A549 (cell line): ENCODE measurements around the gene MOB3A. TPM values are rescaled to one million over a fixed set of nuclear protein-coding genes. Genes with fewer than 3 reads are reported as not detected.
A peak's percentile ranks its signal among the peaks of the same experiment; 100 is the strongest.

Source experiments
- ATAC-seq, 2 experiments: fragments of 200-7000 bp in 1 of 2; fragments of >200 bp in 1 of 2; cut with Nextera tagmentation in 1 of 2; cut with Tn5 transposase in 1 of 2; 3 replicates each; pipeline versions ENCODE4 v1.8.0 to v1.9.1; 2018 to 2020; ENCODE audit warnings: mild to moderate bottlenecking in 1 of 2, moderate library complexity in 1 of 2
- CTCF ChIA-PET: fragments of 300-600 bp; sonication (Branson Sonifier 250); formaldehyde crosslinking; extraction: SDS; loops from one replicate; lab custom pipeline; 2021; ENCODE audit warnings: antibody characterized with exemption, inconsistent platforms; lab: Yijun Ruan, JAX
- POLR2A ChIA-PET: fragments of 350-600 bp; formaldehyde crosslinking; extraction: SDS; loops from one replicate; lab custom pipeline; 2021; ENCODE audit warnings: antibody characterized with exemption, inconsistent platforms; lab: Yijun Ruan, JAX
- DNase-seq, 2 experiments: peaks; one replicate each; pipeline versions ENCODE4 v3.0.0 to v3.0.0-alpha.2; 2011 to 2016; ENCODE audit warnings: low read depth in 1 of 2, low spot score in 1 of 2
- FAIRE-seq: peaks from 2 replicates; lab custom pipeline; 2011; peaks lifted over from hg19 to GRCh38; lab: Jason Lieb, UNC
- H3K27ac ChIP-seq, 2 experiments: fragments of >200 bp; sonication (Bioruptor Twin); formaldehyde crosslinking; 3 replicates each; pipeline ENCODE4 v1.5.1; 2016 to 2017
- H3K4me1 ChIP-seq: fragments of >200 bp; sonication (Bioruptor Twin); formaldehyde crosslinking; 3 replicates; pipeline ENCODE4 v1.6.1; 2016
- H3K4me2 ChIP-seq: fragments of >200 bp; sonication (Bioruptor Twin); formaldehyde crosslinking; 3 replicates; pipeline ENCODE4 v1.6.1; 2016
- H3K4me3 ChIP-seq: fragments of >200 bp; sonication (Bioruptor Twin); formaldehyde crosslinking; 3 replicates; pipeline ENCODE4 v1.5.1; 2016
- H3K9me3 ChIP-seq: fragments of >200 bp; sonication (Bioruptor Twin); formaldehyde crosslinking; 3 replicates; pipeline ENCODE4 v1.6.1; 2016
- CHD2 ChIP-seq: fragments of 150-350 bp; IDR thresholded peaks from 2 replicates; pipeline ENCODE4 v1.6.1; 2014; ENCODE audit warnings: low read length; ENCODE audit not compliant: partially characterized antibody
- ELK1 ChIP-seq: fragments of 150-350 bp; IDR thresholded peaks from 2 replicates; pipeline ENCODE4 v1.6.1; 2014; ENCODE audit warnings: low read depth, mild to moderate bottlenecking, low read length
- FOXS1 ChIP-seq: fragments of 250-450 bp; sonication (Bioruptor Pico); IDR thresholded peaks from 2 replicates; pipeline ENCODE4 v1.5.0; 2020; ENCODE audit warnings: mild to moderate bottlenecking, moderate library complexity
- GATA3 ChIP-seq: IDR thresholded peaks from 2 replicates; pipeline ENCODE4 v1.6.1; 2012; ENCODE audit warnings: borderline replicate concordance
- HOXB13 ChIP-seq: fragments of 250-450 bp; sonication (Bioruptor Pico); IDR thresholded peaks from 2 replicates; pipeline ENCODE4 v1.5.0; 2020; ENCODE audit warnings: low read depth, mild to moderate bottlenecking, moderate library complexity
- HOXB5 ChIP-seq: fragments of 250-450 bp; sonication (Bioruptor Pico); IDR thresholded peaks from 2 replicates; pipeline ENCODE4 v1.5.0; 2020; ENCODE audit warnings: mild to moderate bottlenecking, moderate library complexity
- JUNB ChIP-seq: fragments of >200 bp; sonication (Bioruptor Twin); formaldehyde crosslinking; IDR thresholded peaks from 2 replicates; pipeline ENCODE4 v1.6.1; 2016
- MAFK ChIP-seq: fragments of 450-650 bp; IDR thresholded peaks from 2 replicates; pipeline ENCODE4 v1.6.1; 2014; ENCODE audit not compliant: partially characterized antibody
- MYC ChIP-seq: IDR thresholded peaks from 2 replicates; pipeline ENCODE4 v1.6.1; 2012; ENCODE audit warnings: mild to moderate bottlenecking, inconsistent platforms, low read length, improper control_type of control experiment, borderline replicate concordance
- NFE2L2 ChIP-seq: fragments of 150-350 bp; conservative IDR thresholded peaks from 2 replicates; pipeline ENCODE4 v1.6.1; 2014; ENCODE audit warnings: low read length
- PBX3 ChIP-seq: IDR thresholded peaks from 2 replicates; pipeline ENCODE4 v1.6.1; 2012
- POLR2A ChIP-seq: IDR thresholded peaks from 2 replicates; pipeline ENCODE4 v1.6.1; 2012; ENCODE audit warnings: mild to moderate bottlenecking, low read length
- POLR2AphosphoS2 ChIP-seq: conservative IDR thresholded peaks from 2 replicates; pipeline ENCODE4 v1.6.1; 2012; ENCODE audit warnings: low read length, improper control_type of control experiment, inconsistent platforms
- RCOR1 ChIP-seq: fragments of 150-350 bp; IDR thresholded peaks from 2 replicates; pipeline ENCODE4 v1.6.1; 2014; ENCODE audit warnings: antibody characterized with exemption, low read length, low read depth
- RNF2 ChIP-seq: fragments of 200-600 bp; sonication (generic); IDR thresholded peaks from 2 replicates; pipeline ENCODE4 v1.6.1; 2016; ENCODE audit warnings: low read depth, mild to moderate bottlenecking, antibody characterized with exemption, moderate library complexity, borderline replicate concordance
- ZC3H11A ChIP-seq: fragments of 450-650 bp; IDR thresholded peaks from 2 replicates; pipeline ENCODE4 v1.6.1; 2014; ENCODE audit warnings: antibody characterized with exemption, mild to moderate bottlenecking
- ZFP36 ChIP-seq: fragments of 450-650 bp; IDR thresholded peaks from 2 replicates; pipeline ENCODE4 v1.6.1; 2014; ENCODE audit warnings: borderline replicate concordance; ENCODE audit not compliant: partially characterized antibody
- ZNF302 ChIP-seq: fragments of 250-450 bp; sonication (Bioruptor Pico); IDR thresholded peaks from 2 replicates; pipeline ENCODE4 v1.9.0; 2021; ENCODE audit warnings: inconsistent platforms, mild to moderate bottlenecking, moderate library complexity
- ZSCAN20 ChIP-seq: fragments of 250-450 bp; sonication (Bioruptor Pico); IDR thresholded peaks from 2 replicates; pipeline ENCODE4 v1.8.0; 2022; ENCODE audit warnings: mild to moderate bottlenecking, moderate library complexity
- WGBS: methylation state at CpG from one replicate; pipeline ENCODE4 v1.1.6; 2017; ENCODE audit errors: missing lambda C conversion rate; 5-methylcytosine and 5-hydroxymethylcytosine counted together
- polyA plus RNA-seq, 4 experiments: library from polyadenylated mRNA; depleted of rRNA in 3 of 4; stranded (reverse); fragments of >200 nt; fragmentation: RNase III in 1 of 4; extraction: RNeasy Plus Mini Kit Qiagen cat#74134 plus additional on column Dnase treatment in 1 of 4; gene quantifications; 2 replicates in 3 of 4; 3 replicates in 1 of 4; pipeline ENCODE4 v1.2.3, GENCODE V29; 2011 to 2017
- TF ChIP-seq, protein P1 (sequence below): fragments of 200-600 bp; sonication (generic); IDR thresholded peaks from 2 replicates; pipeline ENCODE4 v1.6.1; 2016; ENCODE audit warnings: antibody characterized with exemption, mild to moderate bottlenecking, moderate library complexity
- TF ChIP-seq, protein P2 (sequence below): fragments of 250-450 bp; sonication (Bioruptor Pico); IDR thresholded peaks from 2 replicates; pipeline ENCODE4 v1.5.0; 2021; ENCODE audit warnings: mild to moderate bottlenecking, moderate library complexity, borderline replicate concordance

MOB3A gene
- polyA plus RNA-seq, 2 of the 4 experiments (the other 2 are of a cell fraction): 9.1 to 10.9 TPM

GRCh38 chr19:2040647-2041432 lies 55.3 kb downstream of the MOB3A start:
- DNase-seq (no peak), ATAC-seq (no peak), FAIRE-seq (no peak)
- ChIA-PET POLR2A (no interaction called here), CTCF (interaction anchor here (1.0 to 7.0 kb wide), 3 partner anchors 11 to 29 kb away, joined by 3 to 54 read pairs (median 14); no protein-coding TSS in a partner anchor)
- Histone ChIP-seq H3K27ac (peak overlapping the region; percentile 83 to 98), H3K4me2 (peak overlapping the region; percentile 95), H3K9me3 (peaks cover 2% of the 10 kb centered on the region), H3K4me1 (peaks cover 60% of the 10 kb centered on the region), H3K4me3 (peak overlapping the region; percentile 35; the same call in 2 of the 3 replicates)
- no peak for TF ChIP-seq PBX3
- no peak for TF ChIP-seq GATA3
- TF ChIP-seq, protein P1, sequence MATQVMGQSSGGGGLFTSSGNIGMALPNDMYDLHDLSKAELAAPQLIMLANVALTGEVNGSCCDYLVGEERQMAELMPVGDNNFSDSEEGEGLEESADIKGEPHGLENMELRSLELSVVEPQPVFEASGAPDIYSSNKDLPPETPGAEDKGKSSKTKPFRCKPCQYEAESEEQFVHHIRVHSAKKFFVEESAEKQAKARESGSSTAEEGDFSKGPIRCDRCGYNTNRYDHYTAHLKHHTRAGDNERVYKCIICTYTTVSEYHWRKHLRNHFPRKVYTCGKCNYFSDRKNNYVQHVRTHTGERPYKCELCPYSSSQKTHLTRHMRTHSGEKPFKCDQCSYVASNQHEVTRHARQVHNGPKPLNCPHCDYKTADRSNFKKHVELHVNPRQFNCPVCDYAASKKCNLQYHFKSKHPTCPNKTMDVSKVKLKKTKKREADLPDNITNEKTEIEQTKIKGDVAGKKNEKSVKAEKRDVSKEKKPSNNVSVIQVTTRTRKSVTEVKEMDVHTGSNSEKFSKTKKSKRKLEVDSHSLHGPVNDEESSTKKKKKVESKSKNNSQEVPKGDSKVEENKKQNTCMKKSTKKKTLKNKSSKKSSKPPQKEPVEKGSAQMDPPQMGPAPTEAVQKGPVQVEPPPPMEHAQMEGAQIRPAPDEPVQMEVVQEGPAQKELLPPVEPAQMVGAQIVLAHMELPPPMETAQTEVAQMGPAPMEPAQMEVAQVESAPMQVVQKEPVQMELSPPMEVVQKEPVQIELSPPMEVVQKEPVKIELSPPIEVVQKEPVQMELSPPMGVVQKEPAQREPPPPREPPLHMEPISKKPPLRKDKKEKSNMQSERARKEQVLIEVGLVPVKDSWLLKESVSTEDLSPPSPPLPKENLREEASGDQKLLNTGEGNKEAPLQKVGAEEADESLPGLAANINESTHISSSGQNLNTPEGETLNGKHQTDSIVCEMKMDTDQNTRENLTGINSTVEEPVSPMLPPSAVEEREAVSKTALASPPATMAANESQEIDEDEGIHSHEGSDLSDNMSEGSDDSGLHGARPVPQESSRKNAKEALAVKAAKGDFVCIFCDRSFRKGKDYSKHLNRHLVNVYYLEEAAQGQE: no peak
- TF ChIP-seq ZFP36: no peak
- 83% methylated on average over 16 of the region's 28 CpGs for WGBS

GRCh38 chr19:2039959-2040646 lies 56.0 kb downstream of the MOB3A start:
- Histone ChIP-seq H3K9me3 (peaks cover 9% of the 10 kb centered on the region), H3K27ac (peak overlapping the region; percentile 83 to 98; a peak in 4 of 6 replicates), H3K4me1 (peaks cover 52% of the 10 kb centered on the region), H3K4me3 (no peak overlapping the region), H3K4me2 (peak overlapping the region; percentile 95; the same call in 1 of the 3 replicates)
- 91% methylated on average over 4 of the region's 20 CpGs for WGBS
- FAIRE-seq (no peak), DNase-seq (no peak), ATAC-seq (no peak)
- ChIA-PET POLR2A (no interaction called here), CTCF (interaction anchor here (1.5 to 7.0 kb wide), 3 partner anchors 9 to 30 kb away, joined by 4 to 54 read pairs (median 14); no protein-coding TSS in a partner anchor)
- TF ChIP-seq RNF2 (no peak), ZNF302 (CRISPR knock-in tag) (no peak), RCOR1 (no peak), ELK1 (no peak), HOXB5 (no peak), MAFK (no peak), MYC (no peak), NFE2L2 (no peak), JUNB (no peak), CHD2 (no peak), FOXS1 (CRISPR knock-in tag) (no peak), POLR2A (no peak), ZSCAN20 (no peak), ZC3H11A (no peak), HOXB13 (CRISPR knock-in tag) (no peak), GATA3 (no peak), POLR2AphosphoS2 (no peak)
- TF ChIP-seq, protein P1: no peak
- TF ChIP-seq, protein P2, sequence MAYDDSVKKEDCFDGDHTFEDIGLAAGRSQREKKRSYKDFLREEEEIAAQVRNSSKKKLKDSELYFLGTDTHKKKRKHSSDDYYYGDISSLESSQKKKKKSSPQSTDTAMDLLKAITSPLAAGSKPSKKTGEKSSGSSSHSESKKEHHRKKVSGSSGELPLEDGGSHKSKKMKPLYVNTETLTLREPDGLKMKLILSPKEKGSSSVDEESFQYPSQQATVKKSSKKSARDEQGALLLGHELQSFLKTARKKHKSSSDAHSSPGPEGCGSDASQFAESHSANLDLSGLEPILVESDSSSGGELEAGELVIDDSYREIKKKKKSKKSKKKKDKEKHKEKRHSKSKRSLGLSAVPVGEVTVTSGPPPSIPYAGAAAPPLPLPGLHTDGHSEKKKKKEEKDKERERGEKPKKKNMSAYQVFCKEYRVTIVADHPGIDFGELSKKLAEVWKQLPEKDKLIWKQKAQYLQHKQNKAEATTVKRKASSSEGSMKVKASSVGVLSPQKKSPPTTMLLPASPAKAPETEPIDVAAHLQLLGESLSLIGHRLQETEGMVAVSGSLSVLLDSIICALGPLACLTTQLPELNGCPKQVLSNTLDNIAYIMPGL (CRISPR knock-in tag): no peak
